ENCODE measurements around the gene EHBP1.

EHBP1 gene

DNA sequence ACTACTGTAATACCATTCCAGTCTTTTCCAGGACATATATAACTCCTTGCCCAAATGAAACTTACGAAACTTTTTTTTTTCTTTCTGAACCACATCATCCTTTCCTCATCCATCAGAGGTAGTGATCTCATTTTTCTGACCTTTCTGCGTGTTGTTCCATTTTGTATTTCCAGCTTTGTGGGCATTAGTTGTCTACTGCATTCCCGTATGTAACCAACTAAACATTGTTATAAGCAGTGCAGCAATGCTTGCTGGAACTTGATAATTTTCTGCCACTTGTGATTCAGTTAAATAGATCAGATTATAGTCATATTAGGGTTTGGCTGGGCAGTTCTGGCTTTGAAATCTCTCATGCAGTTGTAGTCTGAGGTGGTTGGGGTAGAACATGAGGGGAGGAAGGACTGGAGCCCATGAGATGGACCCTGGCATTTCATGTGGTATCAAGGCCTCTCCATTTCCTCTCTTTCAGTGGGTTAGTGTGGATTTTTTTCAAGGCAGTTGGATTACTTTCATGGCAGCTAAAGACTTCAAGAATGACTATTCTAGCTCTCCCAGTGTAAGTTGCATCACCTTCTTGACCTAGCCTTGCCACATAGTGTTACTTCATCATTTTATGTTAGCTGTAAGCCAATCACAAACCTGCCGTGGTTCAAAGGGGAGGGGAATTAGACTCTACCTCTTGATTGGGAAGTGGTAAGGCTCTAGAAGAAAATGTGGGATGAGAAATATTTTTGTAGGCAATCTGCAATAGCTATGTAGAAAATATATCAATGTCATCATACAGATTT, 80.5 kb downstream of the EHBP1 start:
- no peak for DNase-seq

GRCh38 chr2:62787386-62787785, 81.9 kb downstream of the EHBP1 start:
- DNase-seq, result no peak

DNA sequence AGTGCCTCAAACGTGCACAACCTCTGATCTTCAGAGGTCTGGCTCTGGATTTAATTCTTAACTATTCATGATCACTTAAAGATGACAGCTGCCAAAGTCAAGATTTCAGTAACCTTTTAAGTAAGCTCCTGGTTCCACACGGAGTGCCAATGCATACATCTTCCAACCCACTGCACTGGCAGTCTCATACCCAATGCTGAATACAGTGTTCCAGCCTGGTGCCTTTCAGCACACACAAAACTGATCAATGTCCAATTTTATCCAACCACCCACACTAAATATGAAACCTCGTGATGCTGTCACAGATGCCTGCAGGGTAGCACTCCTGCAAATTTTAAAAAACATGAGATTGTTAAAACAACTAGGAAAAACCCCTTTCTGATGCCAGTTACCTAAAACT, 84.0 kb downstream of the EHBP1 start:
- no peak for DNase-seq

- DNase-seq, result no peak
Observed at GRCh38 chr2:62789918-62790317, 84.4 kb downstream of the EHBP1 start.

- no peak for DNase-seq
Observed at GRCh38 chr2:62792408-62792807, 86.9 kb downstream of the EHBP1 start.

GRCh38 chr2:62793213-62793612, 87.7 kb downstream of the EHBP1 start:
- no peak for DNase-seq

DNA sequence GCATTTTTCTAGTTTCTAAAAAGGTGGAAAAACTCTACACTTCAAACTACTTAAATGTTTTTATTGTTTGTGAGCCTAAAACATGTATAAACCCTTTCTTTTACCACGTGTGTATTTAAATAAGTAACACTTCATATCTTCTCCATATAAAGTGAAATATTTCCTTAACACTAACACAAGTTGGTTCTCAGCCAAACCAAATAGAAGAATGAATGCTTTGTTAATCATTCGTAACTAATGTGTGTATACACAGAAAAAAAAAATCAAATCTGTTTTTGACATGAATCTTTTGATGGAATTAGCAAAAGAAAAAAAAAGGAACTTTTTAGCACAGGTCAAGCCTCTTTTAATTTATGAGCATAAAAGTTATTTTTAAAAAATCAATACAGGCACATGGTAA, 89.3 kb downstream of the EHBP1 start:
- DNase-seq, result no peak

DNA sequence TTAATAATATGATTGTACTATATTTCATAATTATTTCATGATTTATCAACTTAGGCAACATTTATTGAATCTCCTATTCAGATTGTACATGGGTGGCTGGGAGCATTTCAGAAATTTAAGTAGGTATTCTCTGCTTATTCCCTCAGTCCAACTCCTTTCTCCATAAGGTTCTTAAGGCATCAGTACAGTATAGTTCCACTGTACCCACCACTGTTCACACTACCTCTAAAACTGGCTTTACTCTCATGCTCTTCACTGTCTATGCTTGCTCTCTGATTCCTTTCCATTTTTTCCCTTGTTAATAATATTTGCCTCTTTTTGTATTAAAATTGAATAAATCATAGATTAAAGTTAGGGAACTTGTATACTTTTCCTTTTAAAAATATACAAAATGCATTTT, 89.8 kb downstream of the EHBP1 start:
- no peak for DNase-seq

- no peak for DNase-seq
Observed at GRCh38 chr2:62797107-62797506, 91.6 kb downstream of the EHBP1 start.

- no peak for DNase-seq
Observed at GRCh38 chr2:62800618-62801017, 95.1 kb downstream of the EHBP1 start.

DNA sequence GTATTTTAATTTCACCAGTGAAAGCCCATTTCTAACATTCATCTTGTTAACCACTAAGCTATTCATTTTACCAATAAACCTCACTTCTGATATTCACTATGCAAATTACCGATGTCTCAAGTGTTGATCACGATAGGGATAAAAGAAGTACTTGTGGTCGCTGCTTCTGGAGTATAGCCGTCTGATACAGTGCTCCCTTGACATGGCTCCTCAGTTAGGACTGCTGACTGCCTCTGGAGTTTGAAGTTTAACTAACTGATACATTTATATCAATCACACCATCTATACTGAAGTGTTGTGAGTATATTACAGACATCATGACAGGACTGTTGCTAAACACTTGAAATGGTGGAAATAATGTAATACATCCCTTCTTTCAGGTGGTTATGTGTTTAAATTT, 95.6 kb downstream of the EHBP1 start:
- DNase-seq, result no peak

- no peak for DNase-seq
Observed at GRCh38 chr2:62801814-62802523, 96.5 kb downstream of the EHBP1 start.

- DNase-seq, result no peak
Observed at GRCh38 chr2:62803961-62804360, 98.4 kb downstream of the EHBP1 start.

DNA sequence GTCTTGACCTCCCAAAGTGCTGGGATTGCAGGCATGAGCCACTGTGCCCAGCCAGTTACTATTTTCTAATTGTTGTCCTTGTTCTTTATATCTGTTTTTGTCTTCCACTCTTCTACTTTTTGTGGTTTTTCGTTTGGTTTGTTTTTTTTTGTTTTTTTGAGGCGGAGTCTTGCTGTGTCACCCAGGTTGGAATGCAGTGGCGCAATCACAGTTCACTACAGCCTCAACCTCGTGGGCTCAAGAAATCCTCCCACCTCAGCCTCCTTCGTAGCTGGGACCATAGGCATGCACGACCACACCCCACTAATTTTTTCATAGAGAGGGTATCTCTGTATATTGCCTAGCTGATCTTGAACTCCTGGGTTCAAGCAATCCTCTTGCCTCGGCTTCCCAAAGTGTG, 100.7 kb downstream of the EHBP1 start:
- DNase-seq, result no peak

DNA sequence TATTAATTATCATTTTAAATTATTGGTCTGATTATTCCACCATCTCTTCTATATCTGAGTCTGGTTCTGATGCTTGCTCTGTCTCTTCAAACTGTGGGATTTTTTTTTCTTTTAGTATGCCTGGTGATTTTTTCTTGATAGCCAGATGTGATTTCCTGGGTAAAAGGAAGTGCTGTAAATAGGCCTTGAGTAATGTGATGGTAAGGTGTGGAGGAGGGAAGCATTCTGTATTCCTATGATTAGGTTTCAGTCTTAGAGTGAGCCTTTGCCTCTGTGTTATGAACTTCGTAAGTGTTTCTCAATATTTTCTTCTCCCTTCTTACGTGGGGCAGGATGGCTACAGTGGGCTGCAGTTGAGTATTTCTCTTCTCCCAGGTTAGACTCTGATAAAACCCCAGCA, 103.0 kb downstream of the EHBP1 start:
- no peak for DNase-seq

DNA sequence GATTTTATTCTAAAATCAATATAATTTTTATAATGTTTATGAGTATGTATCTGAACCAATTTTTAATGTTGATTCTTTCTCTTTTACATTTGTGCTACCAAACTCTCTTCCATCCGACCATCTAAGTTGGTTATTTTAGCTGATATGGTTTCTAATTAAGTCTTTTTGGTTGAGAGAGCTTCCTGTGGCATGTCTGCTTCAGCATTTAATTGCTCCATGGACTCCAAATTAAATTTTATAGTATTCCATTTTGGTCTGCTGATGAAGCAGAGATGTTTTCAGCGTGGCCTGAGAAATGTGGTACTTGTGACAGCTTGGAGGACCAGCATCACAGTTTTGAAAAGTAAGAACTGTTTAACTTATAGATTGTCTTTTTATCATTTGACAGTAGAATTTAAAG, 105.6 kb downstream of the EHBP1 start:
- no peak for DNase-seq

DNA sequence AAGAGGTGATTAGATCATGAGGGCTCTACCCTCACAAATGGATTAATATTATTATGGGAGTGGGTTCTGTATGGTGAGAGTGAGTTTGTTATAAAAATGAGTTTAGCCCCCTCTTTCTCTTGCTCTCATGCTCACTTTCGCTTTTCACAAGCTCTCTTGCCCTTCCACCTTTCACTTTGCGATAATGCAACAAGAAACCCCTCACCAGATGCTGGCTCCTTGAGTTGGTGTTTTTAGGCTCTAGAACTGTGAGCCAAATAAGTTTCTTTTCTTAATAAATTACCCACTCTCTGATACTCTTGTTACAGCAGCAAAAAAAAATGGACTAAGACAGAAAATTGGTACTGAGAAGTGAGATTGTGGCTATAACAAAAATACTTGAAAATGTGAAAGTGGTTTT, 106.5 kb downstream of the EHBP1 start:
- DNase-seq, result no peak

GRCh38 chr2:62812921-62813825, 107.7 kb downstream of the EHBP1 start:
- DNase-seq, result no peak

GRCh38 chr2:62814123-62814522, 108.6 kb downstream of the EHBP1 start:
- DNase-seq, result no peak

- DNase-seq, result no peak
Observed at GRCh38 chr2:62817348-62817747, 111.8 kb downstream of the EHBP1 start.

- no peak for DNase-seq
Observed at GRCh38 chr2:62817995-62818713, 112.6 kb downstream of the EHBP1 start.

GRCh38 chr2:62822549-62822948, 117.0 kb downstream of the EHBP1 start:
- no peak for DNase-seq

DNA sequence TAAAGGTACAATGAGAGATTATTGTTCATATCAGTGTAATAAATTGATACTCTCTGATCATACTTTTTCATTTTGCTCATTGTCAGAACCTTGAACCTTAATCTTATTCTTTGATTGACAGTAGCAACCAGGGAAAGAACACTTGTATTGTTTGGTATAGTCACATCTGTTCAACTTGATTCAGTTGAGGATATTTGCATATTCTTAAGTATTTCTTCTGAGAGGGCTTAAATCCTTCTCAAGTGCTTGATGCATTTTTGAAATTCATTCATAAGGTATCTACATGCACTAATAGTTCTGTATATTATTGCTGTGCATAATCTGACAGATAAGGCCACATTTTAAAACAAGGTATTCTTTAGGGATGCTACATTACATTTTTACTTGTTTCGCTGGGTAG, 118.9 kb downstream of the EHBP1 start:
- no peak for DNase-seq
